OCI-LY3 (cell line): ENCODE measurements around the gene BMPR2.

Experiments used
- H2AFZ ChIP-seq: fragments of 200-600, 300-600 bp; shearing (Covaris generic); 2 replicates; pipeline ENCODE4 v1.6.0; 2014; ENCODE audit warnings: antibody characterized with exemption, low read depth, low read length
- H3K27ac ChIP-seq: fragments of 200-600, 300-600 bp; sonication (generic); 2 replicates; pipeline ENCODE4 v1.5.1; 2014; ENCODE audit warnings: mild to moderate bottlenecking, low read length, moderate library complexity, mixed read lengths
- H3K27me3 ChIP-seq: fragments of 200-600, 300-600 bp; sonication (generic); 2 replicates; pipeline ENCODE4 v1.6.1; 2014; ENCODE audit warnings: low read depth, low read length, mixed read lengths
- H3K36me3 ChIP-seq: fragments of 200-600, 300-600 bp; sonication (generic); replicated peaks from 2 replicates; pipeline ENCODE3; 2014; ENCODE audit warnings: low read depth, low read length, mixed read lengths
- H3K4me1 ChIP-seq: fragments of 300-600, 200-600 bp; sonication (generic); 2 replicates; pipeline ENCODE4 v1.6.1; 2014; ENCODE audit warnings: low read length, mixed read lengths
- H3K4me2 ChIP-seq: fragments of 200-600, 300-600 bp; sonication (generic); 2 replicates; pipeline ENCODE4 v1.6.1; 2014; ENCODE audit warnings: low read length, mixed read lengths
- H3K4me3 ChIP-seq: fragments of 300-600, 200-600 bp; sonication (generic); 2 replicates; pipeline ENCODE4 v1.5.1; 2014; ENCODE audit warnings: antibody characterized with exemption, mild to moderate bottlenecking, low read length, moderate library complexity
- H3K79me2 ChIP-seq: fragments of 300-600, 200-600 bp; shearing (Covaris generic); 2 replicates; pipeline ENCODE4 v1.6.1; 2014; ENCODE audit warnings: mild to moderate bottlenecking, low read length, mixed read lengths
- H3K9ac ChIP-seq: fragments of 300-600, 200-600 bp; shearing (Covaris generic); 2 replicates; pipeline ENCODE4 v1.6.0; 2014; ENCODE audit warnings: mild to moderate bottlenecking, low read length, moderate library complexity
- H3K9me3 ChIP-seq: fragments of 200-600, 300-600 bp; shearing (Covaris generic); 2 replicates; pipeline ENCODE4 v1.6.1; 2014; ENCODE audit warnings: low read length, mixed read lengths; ENCODE audit not compliant: insufficient read depth
- H4K20me1 ChIP-seq: fragments of 200-600, 300-600 bp; sonication (generic); 2 replicates; pipeline ENCODE4 v1.6.1; 2016; ENCODE audit warnings: low read length, mixed read lengths; ENCODE audit not compliant: insufficient read depth
- CTCF ChIP-seq: fragments of 200-600, 300-600 bp; sonication (generic); IDR thresholded peaks from 2 replicates; pipeline ENCODE4 v1.5.1; 2014; ENCODE audit warnings: antibody characterized with exemption, low read length, low read depth
- EZH2phosphoT487 ChIP-seq: fragments of 200-600 bp; shearing (Covaris generic); IDR thresholded peaks from 2 replicates; pipeline ENCODE4 v1.6.1; 2018; ENCODE audit warnings: antibody characterized with exemption, mixed run types, low read depth

The BMPR2 gene

GRCh38 chr2:202613479-202613878 lies 237.4 kb downstream of the BMPR2 start:
- Histone ChIP-seq H3K4me2 (no peak overlapping the region), H3K9me3 (no peaks in the 10 kb centered on the region), H2AFZ (no peak overlapping the region), H3K27me3 (no peaks in the 10 kb centered on the region), H3K4me3 (no peak overlapping the region), H3K27ac (no peak overlapping the region), H3K4me1 (peaks cover 29% of the 10 kb centered on the region), H4K20me1 (no peaks in the 10 kb centered on the region), H3K79me2 (no peaks in the 10 kb centered on the region), H3K9ac (no peak overlapping the region), H3K36me3 (no peaks in the 10 kb centered on the region)
- TF ChIP-seq EZH2phosphoT487 (no peak), CTCF (no peak)
